Measurements from ENCODE around the gene MIB2.
"Not testable (repeated sequence)": the region's sequence is repeated elsewhere in the genome, so short reads cannot be mapped to it uniquely, and the experiment has no call there.

Gene MIB2

GRCh38 chr1:1627829-1628753 lies 12.8 kb downstream of the MIB2 start:
- no peak for FAIRE-seq

GRCh38 chr1:1628754-1629429 lies 13.6 kb downstream of the MIB2 start:
- no peak for FAIRE-seq

GRCh38 chr1:1629430-1630190 lies 14.3 kb downstream of the MIB2 start:
- no peak for FAIRE-seq

- no peak for FAIRE-seq
These were observed 15.1 kb downstream of the MIB2 start for GRCh38 chr1:1630191-1630964.

GRCh38 chr1:1630965-1631781 lies 15.9 kb downstream of the MIB2 start:
- no peak for FAIRE-seq

- FAIRE-seq, result no peak
These were observed 16.6 kb downstream of the MIB2 start, which contains the start of gene MMP23B for GRCh38 chr1:1631782-1632420. Gene MMP23B (plus strand): TSS chr1:1632173. CDS start chr1:1632219, 46 bp downstream.

GRCh38 chr1:1633409-1633808 lies 18.1 kb downstream of the MIB2 start:
- FAIRE-seq, result not testable (repeated sequence)

GRCh38 chr1:1634613-1635012 lies 19.3 kb downstream of the MIB2 start:
- not testable (repeated sequence) for FAIRE-seq

- FAIRE-seq, result not testable (repeated sequence)
These were observed 21.6 kb downstream of the MIB2 start for GRCh38 chr1:1636621-1637478.

GRCh38 chr1:1637479-1637875 lies 22.2 kb downstream of the MIB2 start:
- FAIRE-seq, result not testable (repeated sequence)

- FAIRE-seq, result not testable (repeated sequence)
These were observed 23.2 kb downstream of the MIB2 start for GRCh38 chr1:1638528-1638927.

- not testable (repeated sequence) for FAIRE-seq
These were observed 24.1 kb downstream of the MIB2 start for GRCh38 chr1:1639368-1639767.

GRCh38 chr1:1640081-1640480 lies 24.8 kb downstream of the MIB2 start:
- FAIRE-seq, result not testable (repeated sequence)

- FAIRE-seq, result not testable (repeated sequence)
These were observed 25.6 kb downstream of the MIB2 start for GRCh38 chr1:1640711-1641461.

- not testable (repeated sequence) for FAIRE-seq
These were observed 31.0 kb downstream of the MIB2 start for GRCh38 chr1:1646326-1646725.

- not testable (repeated sequence) for FAIRE-seq
These were observed 32.4 kb downstream of the MIB2 start for GRCh38 chr1:1647567-1648241.

GRCh38 chr1:1648265-1648664 lies 33.0 kb downstream of the MIB2 start:
- FAIRE-seq, result not testable (repeated sequence)
